Activated naive CD4-positive, alpha-beta T cell treated with anti-CD3 and anti-CD28 coated beads for 36 hours (primary cell): Measurements from ENCODE around the gene CRIP1. TPM values are rescaled to one million over a fixed set of nuclear protein-coding genes. Genes with fewer than 3 reads are reported as not detected.

Source experiments
- CTCF ChIA-PET: fragments of 350-600 bp; sonication (Branson Sonifier 250); formaldehyde crosslinking; loops from one replicate; lab custom pipeline; 2021; ENCODE audit warnings: antibody characterized with exemption; lab: Charles Lee
- DNase-seq: peaks from one replicate; pipeline ENCODE4 v3.0.0-alpha.2; 2020
- H3K27ac Mint-ChIP-seq: one replicate; pipeline ENCODE4 v1.8.0; 2021; ENCODE audit warnings: mild to moderate bottlenecking, mixed read lengths
- H3K27me3 Mint-ChIP-seq: one replicate; pipeline ENCODE4 v1.8.0; 2021; ENCODE audit warnings: low read depth, mixed read lengths
- H3K36me3 Mint-ChIP-seq: one replicate; pipeline ENCODE4 v1.8.0; 2021; ENCODE audit warnings: low read depth, mixed read lengths
- H3K4me1 Mint-ChIP-seq: one replicate; pipeline ENCODE4 v1.8.0; 2021; ENCODE audit warnings: low read depth, mixed read lengths
- H3K4me3 Mint-ChIP-seq: one replicate; pipeline ENCODE4 v1.8.0; 2021; ENCODE audit warnings: mild to moderate bottlenecking, moderate library complexity, mixed read lengths
- H3K9me3 Mint-ChIP-seq: one replicate; pipeline ENCODE4 v1.8.0; 2021; ENCODE audit warnings: mixed read lengths
- intact Hi-C: fragments of 100-400 bp; cut with micrococcal nuclease; formaldehyde crosslinking; loops from one replicate; pipeline ENCODE4 v1.15.1; 2023
- total RNA-seq, 2 experiments: library from RNA; stranded (reverse); gene quantifications; one replicate each; pipeline ENCODE4 v1.2.3, GENCODE V29; 2021

The CRIP1 gene, protein sequence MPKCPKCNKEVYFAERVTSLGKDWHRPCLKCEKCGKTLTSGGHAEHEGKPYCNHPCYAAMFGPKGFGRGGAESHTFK
- total RNA-seq, result 10 to 100 TPM; 67.3 to 77.1 TPM

DNA sequence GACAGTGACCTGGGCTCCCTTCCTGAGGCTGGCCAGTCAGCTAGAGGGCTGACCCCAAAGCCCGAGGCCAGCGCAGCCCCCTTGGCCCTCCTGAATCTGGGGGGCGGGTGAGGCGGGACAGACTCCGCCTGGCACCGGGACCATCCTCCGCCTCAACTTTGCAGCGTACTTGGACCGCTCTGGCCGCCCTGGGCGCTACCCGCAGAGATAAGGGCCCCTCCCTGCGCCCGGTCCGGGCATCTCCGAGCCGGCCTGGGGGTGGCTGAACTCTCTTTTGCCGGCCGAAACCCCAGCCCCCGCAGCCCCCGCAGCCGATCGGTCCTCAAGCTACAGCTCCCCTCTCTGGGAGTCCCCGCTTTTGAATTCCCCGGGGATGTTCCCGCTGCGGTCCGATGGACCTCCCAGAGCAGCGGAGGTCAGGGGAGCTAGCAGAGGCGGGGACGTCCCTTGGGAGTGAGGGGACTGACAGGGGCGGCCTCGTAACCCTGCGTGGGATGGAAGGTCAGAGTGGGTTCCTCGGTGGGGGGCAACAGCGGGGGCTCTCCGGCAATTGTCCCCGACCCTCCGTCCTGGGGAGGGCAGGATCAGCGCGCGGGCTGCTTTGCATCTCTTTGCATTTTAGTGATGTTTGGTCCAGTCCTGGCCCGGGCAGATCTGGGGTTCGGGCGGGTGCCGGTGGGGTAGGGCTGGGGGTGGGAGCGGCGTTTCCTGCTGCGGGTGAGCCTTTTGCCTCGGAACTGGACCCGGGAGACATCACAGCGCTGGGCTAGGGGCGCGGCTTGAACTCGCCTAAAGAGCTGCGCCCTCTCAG is at the start of gene CRIP1:
Gene CRIP1 (plus strand): TSS at position 724 of the 811 bp plus-strand sequence. CDS start 374 bp downstream, outside the sequence.
- no peaks in the 10 kb centered on the region for H3K9me3 Mint-ChIP-seq
- peaks cover 53% of the 10 kb centered on the region for H3K4me1 Mint-ChIP-seq
- intact Hi-C loops, result loop anchor here (10.0 kb wide), 1 partner anchor 662 kb away; no protein-coding TSS in a partner anchor
- no peak for DNase-seq
- CTCF ChIA-PET, result interaction anchor here (0.7 to 1.8 kb wide), 2 partner anchors 18 to 116 kb away, joined by 3 to 5 read pairs; no protein-coding TSS in a partner anchor
- H3K36me3 Mint-ChIP-seq, result no peaks in the 10 kb centered on the region
- H3K4me3 Mint-ChIP-seq, result peak within 1 kb of the TSS; percentile 80
- H3K27me3 Mint-ChIP-seq, result no peaks in the 10 kb centered on the region
- H3K27ac Mint-ChIP-seq, result peak within 1 kb of the TSS; percentile 50

DNA sequence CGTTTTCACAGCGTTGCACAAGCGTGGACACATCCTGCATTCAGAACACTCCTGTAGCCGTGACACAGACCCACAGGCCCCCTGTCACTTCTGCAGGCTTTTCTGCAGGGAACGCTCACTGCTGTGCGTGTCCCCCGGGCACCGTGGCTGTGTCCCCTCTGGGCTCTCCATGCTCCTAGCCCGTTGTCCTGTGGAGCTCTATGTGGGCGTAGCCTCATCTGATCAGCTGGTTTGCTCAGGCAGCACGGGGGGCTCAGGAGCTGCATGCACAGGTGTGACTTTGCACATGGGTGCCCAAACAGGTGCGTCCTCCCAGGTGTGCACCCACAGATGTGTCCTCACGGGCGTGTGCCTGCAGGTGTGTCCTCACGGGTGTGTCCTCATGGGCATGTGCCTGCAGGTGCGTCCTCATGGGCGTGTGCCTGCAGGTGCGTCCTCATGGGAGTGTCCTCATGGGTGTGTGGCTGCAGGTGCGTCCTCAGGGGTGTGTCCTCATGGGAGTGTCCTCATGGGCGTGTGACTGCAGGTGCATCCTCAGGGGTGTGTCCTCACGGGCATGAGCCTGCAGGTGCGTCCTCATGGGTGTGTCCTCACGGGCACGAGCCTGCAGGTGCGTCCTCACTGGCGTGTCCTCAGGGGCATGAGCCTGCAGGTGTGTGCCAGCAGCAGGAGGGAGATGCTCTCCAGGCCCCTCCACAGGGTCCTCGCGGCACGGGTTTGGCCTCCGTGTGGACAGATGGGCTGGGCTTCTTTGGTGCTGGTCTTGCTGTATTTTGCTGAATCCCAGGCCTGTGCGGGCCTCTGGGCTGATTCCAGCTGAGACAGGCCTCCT is 49.6 kb upstream of the CRIP1 start:
- H3K27ac Mint-ChIP-seq, result no peak overlapping the region
- intact Hi-C loops, result no loop called here
- H3K36me3 Mint-ChIP-seq, result peaks cover 5% of the 10 kb centered on the region
- no peaks in the 10 kb centered on the region for H3K27me3 Mint-ChIP-seq
- H3K4me3 Mint-ChIP-seq, result no peak overlapping the region
- H3K4me1 Mint-ChIP-seq, result no peaks in the 10 kb centered on the region
- CTCF ChIA-PET, result no interaction called here
- no peaks in the 10 kb centered on the region for H3K9me3 Mint-ChIP-seq
- no peak for DNase-seq

DNA sequence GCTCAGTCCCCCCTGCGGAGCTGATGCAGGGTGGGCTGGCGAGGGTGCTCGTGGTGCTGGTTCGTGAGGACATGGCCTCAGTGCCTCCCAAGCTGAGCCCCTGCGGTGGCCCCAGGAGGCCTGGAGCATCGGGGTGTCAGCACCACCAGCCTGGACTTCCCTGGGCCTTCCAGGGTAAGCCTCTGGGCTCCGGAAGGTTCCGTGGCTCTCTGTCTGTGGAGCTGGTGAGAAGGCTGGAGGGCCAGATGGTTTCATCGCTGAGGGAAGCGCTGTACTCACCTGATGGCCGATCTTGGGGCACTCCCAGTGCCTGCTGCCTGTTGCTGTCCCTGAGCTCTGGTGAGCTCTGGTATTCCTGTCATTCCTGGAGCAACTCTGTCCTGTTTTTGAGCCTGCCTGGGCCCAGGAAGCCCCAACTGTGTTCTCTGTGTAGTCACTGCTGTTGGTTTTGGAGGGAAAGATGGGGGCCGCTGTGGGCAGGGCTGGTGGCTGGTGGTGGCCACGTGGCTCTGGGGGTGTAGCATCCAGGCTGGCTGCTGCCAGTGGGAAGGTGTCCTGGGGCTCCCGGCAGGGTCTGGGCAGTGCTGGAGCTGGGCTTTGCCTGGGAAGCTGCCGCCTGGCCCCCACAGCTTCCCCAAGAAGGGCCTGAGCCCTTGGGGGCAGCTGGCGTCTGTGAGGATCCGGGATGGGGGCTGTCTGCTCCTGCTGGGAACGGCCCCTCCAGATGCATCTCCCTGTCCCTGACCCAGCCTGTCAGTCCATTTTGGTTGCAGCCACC is 48.8 kb upstream of the CRIP1 start:
- Mint-ChIP-seq H3K36me3 (peaks cover 5% of the 10 kb centered on the region), H3K9me3 (no peaks in the 10 kb centered on the region), H3K4me1 (no peaks in the 10 kb centered on the region), H3K4me3 (no peak overlapping the region), H3K27ac (no peak overlapping the region), H3K27me3 (no peaks in the 10 kb centered on the region)
- DNase-seq, result no peak
- CTCF ChIA-PET, result interaction anchor here (1.0 kb wide), 1 partner anchor 43 kb away, joined by 3 read pairs; no protein-coding TSS in a partner anchor
- intact Hi-C loops, result no loop called here

DNA sequence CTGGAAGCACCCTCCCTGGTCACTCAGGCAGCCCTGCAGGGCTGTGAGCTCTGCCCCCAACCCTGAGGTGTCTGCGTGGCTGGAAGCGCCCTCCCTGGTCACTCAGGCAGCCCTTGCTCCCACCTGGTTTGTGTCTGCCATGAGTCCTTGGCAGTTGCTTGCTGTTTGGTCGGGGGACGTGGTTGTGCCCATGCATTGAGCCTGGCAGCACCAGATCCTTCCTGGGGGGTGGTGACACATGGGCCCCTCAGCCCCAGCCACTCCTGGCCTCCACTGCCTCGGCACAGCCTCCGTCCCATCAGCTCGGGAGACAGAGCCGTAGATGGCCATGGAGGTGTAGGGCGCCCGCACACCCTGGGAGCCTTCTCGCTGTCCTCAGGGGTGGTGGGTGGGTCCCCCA is 47.5 kb upstream of the CRIP1 start:
- peaks cover 5% of the 10 kb centered on the region for H3K36me3 Mint-ChIP-seq
- CTCF ChIA-PET, result interaction anchor here (1.0 kb wide), 1 partner anchor 41 kb away, joined by 3 read pairs; no protein-coding TSS in a partner anchor
- DNase-seq, result no peak
- no peaks in the 10 kb centered on the region for H3K9me3 Mint-ChIP-seq
- H3K4me1 Mint-ChIP-seq, result no peaks in the 10 kb centered on the region
- no peak overlapping the region for H3K27ac Mint-ChIP-seq
- no peak overlapping the region for H3K4me3 Mint-ChIP-seq
- no peaks in the 10 kb centered on the region for H3K27me3 Mint-ChIP-seq
- intact Hi-C loops, result no loop called here

DNA sequence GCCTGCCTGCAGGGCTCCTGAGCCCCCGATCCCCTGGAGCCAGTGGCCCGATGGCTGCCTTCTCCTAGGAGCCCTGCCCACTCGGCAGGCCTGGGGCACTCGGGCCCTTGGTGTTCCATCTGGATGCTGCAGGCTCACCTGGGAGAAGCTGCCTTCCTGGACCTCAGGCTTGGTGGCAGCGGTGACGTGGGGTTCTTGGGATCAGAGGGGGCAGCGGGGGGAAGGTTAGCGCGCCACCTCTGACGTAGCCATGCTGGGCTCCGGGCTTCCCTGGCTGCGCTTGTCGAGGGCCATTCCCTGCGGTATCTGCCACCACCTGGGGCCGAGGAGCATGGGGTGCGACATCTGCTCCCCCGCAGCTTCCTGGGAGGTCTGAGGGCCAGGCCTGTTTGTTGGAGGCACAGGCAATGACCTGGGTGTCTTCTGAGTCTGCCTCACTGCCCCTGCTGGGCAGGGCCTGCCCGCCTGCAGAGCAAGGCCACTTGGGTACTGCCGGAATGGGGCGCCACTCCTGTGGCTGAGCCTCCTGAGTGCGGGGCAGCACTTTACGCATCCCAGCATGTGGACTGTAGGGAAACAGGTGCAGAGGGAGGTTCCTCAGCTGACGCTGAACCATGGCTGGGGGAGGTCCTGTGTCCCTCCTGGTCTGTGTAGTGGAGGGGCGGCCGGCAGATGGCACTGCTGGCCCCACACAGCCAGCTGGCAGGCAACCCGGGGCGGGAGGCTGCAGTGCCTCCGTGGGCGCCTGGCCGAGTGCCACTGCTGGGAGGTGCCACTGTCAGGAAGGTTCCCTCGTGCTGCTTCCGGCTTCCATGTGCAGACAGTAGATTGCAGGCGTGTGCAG is 46.8 kb upstream of the CRIP1 start:
- DNase-seq, result no peak
- H3K27me3 Mint-ChIP-seq, result no peaks in the 10 kb centered on the region
- CTCF ChIA-PET, result no interaction called here
- no peaks in the 10 kb centered on the region for H3K9me3 Mint-ChIP-seq
- no peaks in the 10 kb centered on the region for H3K4me1 Mint-ChIP-seq
- peaks cover 5% of the 10 kb centered on the region for H3K36me3 Mint-ChIP-seq
- no peak overlapping the region for H3K4me3 Mint-ChIP-seq
- no peak overlapping the region for H3K27ac Mint-ChIP-seq
- intact Hi-C loops, result no loop called here

DNA sequence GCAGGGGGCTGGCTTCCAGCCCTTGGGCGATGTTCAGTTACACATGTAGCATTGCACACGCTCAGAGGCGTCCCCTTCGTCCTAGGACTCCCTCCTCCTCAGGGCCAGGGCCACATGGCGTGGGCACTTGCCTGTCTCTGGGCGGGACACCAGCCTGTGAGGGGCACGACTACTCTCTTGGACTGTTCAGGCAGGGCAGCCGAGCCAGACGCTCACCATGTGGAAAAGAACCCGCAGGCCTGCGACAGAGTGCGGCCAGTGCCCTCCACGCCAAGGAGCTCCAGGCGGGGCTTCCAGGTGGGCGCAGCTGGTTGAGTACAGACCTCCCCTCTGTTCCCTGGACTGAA is 46.2 kb upstream of the CRIP1 start:
- H3K4me1 Mint-ChIP-seq, result no peaks in the 10 kb centered on the region
- no peaks in the 10 kb centered on the region for H3K9me3 Mint-ChIP-seq
- H3K4me3 Mint-ChIP-seq, result no peak overlapping the region
- H3K27ac Mint-ChIP-seq, result no peak overlapping the region
- DNase-seq, result no peak
- CTCF ChIA-PET, result no interaction called here
- intact Hi-C loops, result no loop called here
- no peaks in the 10 kb centered on the region for H3K27me3 Mint-ChIP-seq
- H3K36me3 Mint-ChIP-seq, result peaks cover 5% of the 10 kb centered on the region

DNA sequence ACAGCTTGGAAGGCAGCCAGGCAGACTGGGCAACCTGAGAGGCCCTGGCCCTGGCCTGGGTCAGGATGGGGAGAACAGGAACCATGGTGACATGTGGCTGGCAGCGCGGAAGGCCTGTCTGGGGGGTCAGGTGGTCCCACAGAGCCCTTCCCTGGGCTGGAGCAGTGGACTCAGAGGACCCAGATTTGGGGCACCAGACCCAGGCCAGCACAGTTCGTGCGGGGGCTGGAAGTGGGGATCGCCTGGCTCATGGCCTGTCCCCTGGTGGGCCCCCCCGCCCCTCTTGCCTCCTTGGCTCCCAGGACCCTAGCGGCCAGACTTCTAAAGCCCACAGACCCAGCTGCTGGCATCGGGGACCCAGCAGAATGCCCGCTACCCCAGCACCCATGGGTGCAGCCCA is 45.7 kb upstream of the CRIP1 start:
- Mint-ChIP-seq H3K4me1 (no peaks in the 10 kb centered on the region), H3K36me3 (peaks cover 4% of the 10 kb centered on the region), H3K27ac (no peak overlapping the region), H3K27me3 (no peaks in the 10 kb centered on the region), H3K4me3 (no peak overlapping the region), H3K9me3 (no peaks in the 10 kb centered on the region)
- CTCF ChIA-PET, result no interaction called here
- DNase-seq, result no peak
- intact Hi-C loops, result no loop called here

DNA sequence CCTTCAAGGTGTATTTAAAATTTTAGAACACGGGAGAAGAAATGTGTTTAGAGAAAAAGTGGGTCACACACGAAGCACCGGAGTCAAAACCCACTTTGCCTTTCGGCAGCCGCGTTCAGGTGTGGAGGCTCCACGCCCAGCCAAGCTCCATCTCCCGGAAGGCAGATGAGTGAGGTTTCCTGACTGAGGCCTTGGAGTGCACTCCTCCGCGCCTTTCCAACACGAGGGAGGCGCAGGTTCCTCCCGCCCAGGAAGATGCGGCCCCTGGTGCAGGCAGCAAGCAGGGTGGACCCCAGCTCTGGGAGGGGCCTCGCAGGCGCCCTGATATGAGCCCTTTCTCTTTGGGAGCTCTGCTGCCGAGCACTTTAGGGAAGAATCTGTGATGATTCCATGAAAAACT is 44.6 kb upstream of the CRIP1 start:
- Mint-ChIP-seq H3K9me3 (no peaks in the 10 kb centered on the region), H3K4me3 (no peak overlapping the region), H3K27me3 (no peaks in the 10 kb centered on the region), H3K27ac (no peak overlapping the region), H3K36me3 (peaks cover 4% of the 10 kb centered on the region), H3K4me1 (no peaks in the 10 kb centered on the region)
- CTCF ChIA-PET, result no interaction called here
- intact Hi-C loops, result no loop called here
- DNase-seq, result no peak

DNA sequence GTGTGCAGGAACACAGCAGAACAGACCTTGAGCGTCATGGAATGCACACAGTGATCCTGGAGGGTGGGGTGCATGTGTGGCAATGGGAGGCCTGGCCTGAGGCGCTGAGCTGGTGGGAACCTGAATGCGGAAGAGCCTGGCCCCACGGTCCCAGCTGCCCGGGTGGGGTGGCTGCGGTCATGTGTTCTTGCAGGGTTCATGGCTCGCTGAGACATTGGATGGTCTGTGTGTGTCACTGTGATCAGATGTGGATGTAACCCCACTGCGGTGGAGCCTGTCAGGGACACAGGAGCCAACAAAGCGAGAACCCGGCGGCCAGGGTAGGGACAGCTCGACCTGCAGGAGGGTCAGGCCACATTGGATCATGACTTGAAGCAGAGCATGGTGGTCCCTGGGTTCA is 43.9 kb upstream of the CRIP1 start:
- intact Hi-C loops, result no loop called here
- Mint-ChIP-seq H3K36me3 (peaks cover 4% of the 10 kb centered on the region), H3K27me3 (no peaks in the 10 kb centered on the region), H3K4me1 (no peaks in the 10 kb centered on the region), H3K4me3 (no peak overlapping the region), H3K9me3 (no peaks in the 10 kb centered on the region), H3K27ac (no peak overlapping the region)
- no peak for DNase-seq
- CTCF ChIA-PET, result no interaction called here

DNA sequence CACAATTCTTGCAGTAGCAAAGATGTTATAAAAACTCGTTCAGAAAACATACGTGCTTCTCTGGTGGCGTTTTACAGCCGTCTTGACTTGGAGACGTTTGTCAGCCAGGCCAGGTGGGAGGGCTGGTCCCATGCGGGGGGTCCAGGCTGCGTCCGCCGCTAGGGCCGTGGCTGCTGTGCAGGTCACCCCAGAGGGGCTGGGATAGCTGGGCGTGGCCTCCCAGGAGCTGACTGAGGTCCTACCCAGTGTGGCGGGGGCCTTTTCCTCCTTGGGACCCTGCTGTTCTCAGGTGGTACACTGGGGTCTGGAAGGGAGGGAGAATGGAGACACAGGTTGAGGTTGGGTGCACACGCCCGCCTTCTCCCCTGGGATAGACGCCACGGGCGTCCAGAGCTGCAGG is 41.8 kb upstream of the CRIP1 start:
- H3K27me3 Mint-ChIP-seq, result no peaks in the 10 kb centered on the region
- intact Hi-C loops, result no loop called here
- no peaks in the 10 kb centered on the region for H3K4me1 Mint-ChIP-seq
- H3K27ac Mint-ChIP-seq, result no peak overlapping the region
- DNase-seq, result no peak
- H3K4me3 Mint-ChIP-seq, result no peak overlapping the region
- peaks cover 4% of the 10 kb centered on the region for H3K36me3 Mint-ChIP-seq
- H3K9me3 Mint-ChIP-seq, result no peaks in the 10 kb centered on the region
- CTCF ChIA-PET, result no interaction called here

DNA sequence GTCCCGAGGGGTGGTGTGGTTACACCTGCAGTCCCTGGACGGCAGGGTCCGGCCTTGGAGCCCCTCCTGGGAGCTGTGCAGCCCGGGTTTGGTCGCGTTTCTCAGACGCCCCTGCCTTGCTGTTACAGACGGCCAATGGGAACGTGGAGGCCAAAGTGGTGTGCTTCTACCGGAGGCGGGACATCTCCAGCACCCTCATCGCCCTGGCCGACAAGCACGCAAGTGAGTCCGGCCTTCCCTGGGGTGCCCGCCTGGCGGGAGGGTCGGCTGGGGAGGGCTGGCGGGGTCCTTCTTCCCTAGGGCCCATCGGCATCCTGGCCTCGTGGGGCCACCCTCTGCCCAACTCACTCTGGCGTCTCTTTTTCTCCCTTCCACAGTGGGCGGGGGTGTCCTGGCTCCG is 41.4 kb upstream of the CRIP1 start:
- H3K4me3 Mint-ChIP-seq, result no peak overlapping the region
- CTCF ChIA-PET, result no interaction called here
- no peak overlapping the region for H3K27ac Mint-ChIP-seq
- H3K27me3 Mint-ChIP-seq, result no peaks in the 10 kb centered on the region
- H3K4me1 Mint-ChIP-seq, result no peaks in the 10 kb centered on the region
- no peak for DNase-seq
- no peaks in the 10 kb centered on the region for H3K9me3 Mint-ChIP-seq
- H3K36me3 Mint-ChIP-seq, result peaks cover 4% of the 10 kb centered on the region
- intact Hi-C loops, result no loop called here
